Fibroblast of the conjunctiva (primary cell): ENCODE measurements around the gene ZNF652.

Experiments
- DNase-seq: peaks from one replicate; pipeline ENCODE4 v3.0.0-alpha.2; 2010; ENCODE audit warnings: low read depth

The ZNF652 gene

GRCh38 chr17:49357516-49357915 is 4.5 kb downstream of the ZNF652 start:
- no peak for DNase-seq

- no peak for DNase-seq
Measured at GRCh38 chr17:49356320-49356719, 5.7 kb downstream of the ZNF652 start.

- no peak for DNase-seq
Measured at GRCh38 chr17:49353607-49354006, 8.4 kb downstream of the ZNF652 start.

GRCh38 chr17:49352587-49353154 is 9.4 kb downstream of the ZNF652 start:
- DNase-seq: no peak

GRCh38 chr17:49351572-49352140 is 10.4 kb downstream of the ZNF652 start:
- DNase-seq: no peak

- no peak for DNase-seq
Measured at GRCh38 chr17:49349541-49349940, 12.5 kb downstream of the ZNF652 start.

GRCh38 chr17:49344914-49345313 is 17.1 kb downstream of the ZNF652 start:
- DNase-seq: no peak

- no peak for DNase-seq
Measured at GRCh38 chr17:49343273-49343672, 18.8 kb downstream of the ZNF652 start.

GRCh38 chr17:49342575-49342936 is 19.5 kb downstream of the ZNF652 start:
- no peak for DNase-seq

GRCh38 chr17:49341356-49341755 is 20.7 kb downstream of the ZNF652 start:
- no peak for DNase-seq

- DNase-seq: no peak
Measured at GRCh38 chr17:49339354-49339753, 22.7 kb downstream of the ZNF652 start.

- no peak for DNase-seq
Measured at GRCh38 chr17:49338883-49339282, 23.2 kb downstream of the ZNF652 start.

GRCh38 chr17:49337884-49338283 is 24.2 kb downstream of the ZNF652 start:
- DNase-seq: no peak

- no peak for DNase-seq
Measured at GRCh38 chr17:49334744-49335512, 27.1 kb downstream of the ZNF652 start.

- DNase-seq: no peak
Measured at GRCh38 chr17:49333804-49334203, 28.2 kb downstream of the ZNF652 start.

GRCh38 chr17:49327835-49328784 is 33.9 kb downstream of the ZNF652 start:
- no peak for DNase-seq

GRCh38 chr17:49325980-49326379 is 36.1 kb downstream of the ZNF652 start:
- DNase-seq: no peak

GRCh38 chr17:49318435-49318965 is 43.5 kb downstream of the ZNF652 start:
- no peak for DNase-seq

GRCh38 chr17:49316889-49317675 is 45.0 kb downstream of the ZNF652 start:
- no peak for DNase-seq

GRCh38 chr17:49316258-49316570 is 45.8 kb downstream of the ZNF652 start:
- no peak for DNase-seq

- peak; percentile 85 for DNase-seq
Measured at GRCh38 chr17:49315551-49316257, 46.3 kb downstream of the ZNF652 start.
